WTC11 (cell line): ENCODE results near the gene AIG1. TPM values are rescaled to one million over a fixed set of nuclear protein-coding genes. Genes with fewer than 3 reads are reported as not detected.

ENCODE experiments used
- ATAC-seq: fragments of 200-7000 bp; cut with Tn5 transposase; 2 replicates; pipeline ENCODE4 v1.10.0; 2021; ENCODE audit warnings: mild to moderate bottlenecking, moderate library complexity
- CTCF ChIA-PET: fragments of 300-600 bp; sonication (Branson Sonifier 250); formaldehyde crosslinking; loops from one replicate; lab custom pipeline; 2021; ENCODE audit warnings: antibody characterized with exemption; lab: Charles Lee
- POLR2A ChIA-PET: fragments of 350-600 bp; sonication (Branson Sonifier 250); formaldehyde crosslinking; loops from one replicate; lab custom pipeline; 2021; ENCODE audit warnings: antibody characterized with exemption; lab: Charles Lee
- DNase-seq: peaks from one replicate; pipeline ENCODE4 v3.0.0; 2021; ENCODE audit warnings: low spot score
- H3K27ac Mint-ChIP-seq: 2 replicates; pipeline ENCODE4 v1.8.0; 2021; ENCODE audit warnings: mixed read lengths
- H3K27me3 Mint-ChIP-seq: 2 replicates; pipeline ENCODE4 v1.8.0; 2021; ENCODE audit warnings: low read depth, mild to moderate bottlenecking, moderate library complexity, mixed read lengths
- H3K36me3 Mint-ChIP-seq: 2 replicates; pipeline ENCODE4 v1.8.0; 2021; ENCODE audit warnings: mixed read lengths
- H3K4me1 Mint-ChIP-seq: 2 replicates; pipeline ENCODE4 v1.8.0; 2022; ENCODE audit warnings: mixed read lengths
- H3K4me3 Mint-ChIP-seq: 2 replicates; pipeline ENCODE4 v1.8.0; 2021; ENCODE audit warnings: mild to moderate bottlenecking, moderate library complexity, mixed read lengths
- H3K9me3 Mint-ChIP-seq: 2 replicates; pipeline ENCODE4 v1.8.0; 2021; ENCODE audit warnings: mixed read lengths
- HMGA2 ChIP-seq: fragments of 250-450 bp; sonication (Bioruptor Pico); IDR thresholded peaks from 2 replicates; pipeline ENCODE4 v1.4.0; 2021; ENCODE audit warnings: mild to moderate bottlenecking, moderate library complexity
- KAT7 ChIP-seq: sonication (generic); formaldehyde crosslinking; IDR thresholded peaks from 2 replicates; pipeline ENCODE4 v1.8.1; 2023; ENCODE audit warnings: missing genetic modification reagents, mild to moderate bottlenecking, borderline replicate concordance
- MYBL2 ChIP-seq: sonication (generic); formaldehyde crosslinking; IDR thresholded peaks from 2 replicates; pipeline ENCODE4 v1.8.1; 2023; ENCODE audit warnings: mild to moderate bottlenecking, moderate library complexity, missing genetic modification reagents
- NFE2L1 ChIP-seq: sonication (generic); formaldehyde crosslinking; IDR thresholded peaks from 2 replicates; pipeline ENCODE4 v1.8.1; 2023; ENCODE audit warnings: missing genetic modification reagents
- NR1H2 ChIP-seq: sonication (generic); formaldehyde crosslinking; IDR thresholded peaks from 2 replicates; pipeline ENCODE4 v1.9.0; 2021; ENCODE audit warnings: mild to moderate bottlenecking, moderate library complexity, missing genetic modification reagents
- PRDM15 ChIP-seq: sonication (generic); formaldehyde crosslinking; IDR thresholded peaks from 2 replicates; pipeline ENCODE4 v1.8.0; 2022; ENCODE audit warnings: missing genetic modification reagents
- SMAD3 ChIP-seq: sonication (generic); formaldehyde crosslinking; IDR thresholded peaks from 2 replicates; pipeline ENCODE4 v1.8.0; 2022; ENCODE audit warnings: missing genetic modification reagents, mild to moderate bottlenecking, borderline replicate concordance
- SMAD4 ChIP-seq: sonication (generic); formaldehyde crosslinking; IDR thresholded peaks from 2 replicates; pipeline ENCODE4 v1.8.0; 2022; ENCODE audit warnings: mild to moderate bottlenecking, missing genetic modification reagents
- SP1 ChIP-seq: sonication (generic); formaldehyde crosslinking; conservative IDR thresholded peaks from 2 replicates; pipeline ENCODE4 v1.8.1; 2022; ENCODE audit warnings: missing genetic modification reagents
- TCF7 ChIP-seq: sonication (generic); formaldehyde crosslinking; IDR thresholded peaks from 2 replicates; pipeline ENCODE4 v1.8.0; 2022; ENCODE audit warnings: mild to moderate bottlenecking, low read depth, missing genetic modification reagents, moderate library complexity
- ZBTB21 ChIP-seq: sonication (generic); formaldehyde crosslinking; IDR thresholded peaks from 2 replicates; pipeline ENCODE4 v1.8.1; 2023; ENCODE audit warnings: mild to moderate bottlenecking, missing genetic modification reagents, borderline replicate concordance
- ZNF263 ChIP-seq: sonication (generic); formaldehyde crosslinking; IDR thresholded peaks from 2 replicates; pipeline ENCODE4 v1.8.1; 2022; ENCODE audit warnings: low read depth, mild to moderate bottlenecking, moderate library complexity, missing genetic modification reagents
- ZNF532 ChIP-seq: fragments of 250-450 bp; sonication (Bioruptor Pico); IDR thresholded peaks from 2 replicates; pipeline ENCODE4 v1.9.0; 2021; ENCODE audit warnings: mild to moderate bottlenecking, borderline replicate concordance
- total RNA-seq: library from RNA; stranded (reverse); gene quantifications from 3 replicates; pipeline ENCODE4 v1.2.3, GENCODE V29; 2021
- TF ChIP-seq, protein P1 (sequence below): sonication (generic); formaldehyde crosslinking; IDR thresholded peaks from 2 replicates; pipeline ENCODE4 v1.8.1; 2023; ENCODE audit warnings: mild to moderate bottlenecking, missing genetic modification reagents, moderate library complexity
- TF ChIP-seq, protein P2 (sequence below): fragments of 250-450 bp; sonication (Bioruptor Pico); IDR thresholded peaks from 2 replicates; pipeline ENCODE4 v2.1.2; 2022; ENCODE audit warnings: mild to moderate bottlenecking, moderate library complexity

Gene AIG1
- total RNA-seq, 1 experiment from 2014 or later = 38.8 TPM

GRCh38 chr6:143251288-143251687, 190.6 kb downstream of the AIG1 start (continued):
- no peak for TF ChIP-seq PRDM15
- TF ChIP-seq TCF7 = no peak
- TF ChIP-seq ZNF532 (CRISPR knock-in tag) = no peak
- TF ChIP-seq, protein P1, sequence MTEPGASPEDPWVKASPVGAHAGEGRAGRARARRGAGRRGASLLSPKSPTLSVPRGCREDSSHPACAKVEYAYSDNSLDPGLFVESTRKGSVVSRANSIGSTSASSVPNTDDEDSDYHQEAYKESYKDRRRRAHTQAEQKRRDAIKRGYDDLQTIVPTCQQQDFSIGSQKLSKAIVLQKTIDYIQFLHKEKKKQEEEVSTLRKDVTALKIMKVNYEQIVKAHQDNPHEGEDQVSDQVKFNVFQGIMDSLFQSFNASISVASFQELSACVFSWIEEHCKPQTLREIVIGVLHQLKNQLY (CRISPR knock-in tag) = no peak
- TF ChIP-seq HMGA2 (CRISPR knock-in tag) = no peak
- TF ChIP-seq, protein P2, sequence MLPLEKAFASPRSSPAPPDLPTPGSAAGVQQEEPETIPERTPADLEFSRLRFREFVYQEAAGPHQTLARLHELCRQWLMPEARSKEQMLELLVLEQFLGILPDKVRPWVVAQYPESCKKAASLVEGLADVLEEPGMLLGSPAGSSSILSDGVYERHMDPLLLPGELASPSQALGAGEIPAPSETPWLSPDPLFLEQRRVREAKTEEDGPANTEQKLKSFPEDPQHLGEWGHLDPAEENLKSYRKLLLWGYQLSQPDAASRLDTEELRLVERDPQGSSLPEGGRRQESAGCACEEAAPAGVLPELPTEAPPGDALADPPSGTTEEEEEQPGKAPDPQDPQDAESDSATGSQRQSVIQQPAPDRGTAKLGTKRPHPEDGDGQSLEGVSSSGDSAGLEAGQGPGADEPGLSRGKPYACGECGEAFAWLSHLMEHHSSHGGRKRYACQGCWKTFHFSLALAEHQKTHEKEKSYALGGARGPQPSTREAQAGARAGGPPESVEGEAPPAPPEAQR (CRISPR knock-in tag) = no peak
- TF ChIP-seq MYBL2 = no peak
- TF ChIP-seq NR1H2 = no peak

DNA sequence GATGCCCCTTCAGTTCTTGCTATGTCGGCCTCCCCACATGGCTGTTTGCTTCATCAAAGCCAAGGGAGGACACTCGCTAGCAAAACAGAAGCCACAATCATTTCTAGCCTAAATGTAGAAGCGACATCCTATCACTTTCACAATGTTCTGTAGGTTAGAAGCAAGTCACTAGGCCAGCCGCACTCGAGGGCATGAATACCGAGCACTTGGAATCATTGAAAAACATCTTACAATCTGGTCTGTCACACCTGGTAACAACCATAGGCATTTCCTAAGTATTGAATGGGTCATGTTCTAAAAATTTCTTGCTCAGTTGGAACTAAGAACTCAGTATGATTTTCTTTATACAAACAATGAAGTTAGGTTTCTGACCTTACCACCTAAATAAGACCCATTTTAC, 192.3 kb downstream of the AIG1 start:
- DNase-seq = no peak
- ChIA-PET POLR2A (no interaction called here), CTCF (interaction anchor here (1.8 kb wide), 1 partner anchor 84 kb away, joined by 5 read pairs; no protein-coding TSS in a partner anchor)
- peaks cover 5% of the 10 kb centered on the region; the same call in 1 of the 2 replicates for H3K9me3 Mint-ChIP-seq
- H3K4me1 Mint-ChIP-seq = peaks cover 10% of the 10 kb centered on the region
- TF ChIP-seq ZNF263 (CRISPR knock-in tag) = no peak
- TF ChIP-seq, protein P1 (CRISPR knock-in tag) = no peak
- TF ChIP-seq SMAD3 (CRISPR knock-in tag) = no peak
- no peak for TF ChIP-seq ZBTB21 (CRISPR knock-in tag)
- TF ChIP-seq SMAD4 = no peak
- no peak for TF ChIP-seq NFE2L1 (CRISPR knock-in tag)
- TF ChIP-seq KAT7 (CRISPR knock-in tag) = no peak
- no peak for TF ChIP-seq MYBL2
- no peak for TF ChIP-seq SP1 (CRISPR knock-in tag)
- H3K27me3 Mint-ChIP-seq = no peaks in the 10 kb centered on the region
- ATAC-seq = no peak
- no peak overlapping the region for H3K4me3 Mint-ChIP-seq
- H3K27ac Mint-ChIP-seq = no peak overlapping the region
- peaks cover 6% of the 10 kb centered on the region; the same call in 1 of the 2 replicates for H3K36me3 Mint-ChIP-seq
